NCI-H524 (cell line): Measurements from ENCODE around the gene THSD7A.
A peak's percentile ranks its signal among the peaks of the same experiment; 100 is the strongest.

ENCODE experiments used
- DNase-seq, 2 experiments: peaks; one replicate each; lab custom pipeline; 2025; lab: John Stamatoyannopoulos, UW

THSD7A gene, protein sequence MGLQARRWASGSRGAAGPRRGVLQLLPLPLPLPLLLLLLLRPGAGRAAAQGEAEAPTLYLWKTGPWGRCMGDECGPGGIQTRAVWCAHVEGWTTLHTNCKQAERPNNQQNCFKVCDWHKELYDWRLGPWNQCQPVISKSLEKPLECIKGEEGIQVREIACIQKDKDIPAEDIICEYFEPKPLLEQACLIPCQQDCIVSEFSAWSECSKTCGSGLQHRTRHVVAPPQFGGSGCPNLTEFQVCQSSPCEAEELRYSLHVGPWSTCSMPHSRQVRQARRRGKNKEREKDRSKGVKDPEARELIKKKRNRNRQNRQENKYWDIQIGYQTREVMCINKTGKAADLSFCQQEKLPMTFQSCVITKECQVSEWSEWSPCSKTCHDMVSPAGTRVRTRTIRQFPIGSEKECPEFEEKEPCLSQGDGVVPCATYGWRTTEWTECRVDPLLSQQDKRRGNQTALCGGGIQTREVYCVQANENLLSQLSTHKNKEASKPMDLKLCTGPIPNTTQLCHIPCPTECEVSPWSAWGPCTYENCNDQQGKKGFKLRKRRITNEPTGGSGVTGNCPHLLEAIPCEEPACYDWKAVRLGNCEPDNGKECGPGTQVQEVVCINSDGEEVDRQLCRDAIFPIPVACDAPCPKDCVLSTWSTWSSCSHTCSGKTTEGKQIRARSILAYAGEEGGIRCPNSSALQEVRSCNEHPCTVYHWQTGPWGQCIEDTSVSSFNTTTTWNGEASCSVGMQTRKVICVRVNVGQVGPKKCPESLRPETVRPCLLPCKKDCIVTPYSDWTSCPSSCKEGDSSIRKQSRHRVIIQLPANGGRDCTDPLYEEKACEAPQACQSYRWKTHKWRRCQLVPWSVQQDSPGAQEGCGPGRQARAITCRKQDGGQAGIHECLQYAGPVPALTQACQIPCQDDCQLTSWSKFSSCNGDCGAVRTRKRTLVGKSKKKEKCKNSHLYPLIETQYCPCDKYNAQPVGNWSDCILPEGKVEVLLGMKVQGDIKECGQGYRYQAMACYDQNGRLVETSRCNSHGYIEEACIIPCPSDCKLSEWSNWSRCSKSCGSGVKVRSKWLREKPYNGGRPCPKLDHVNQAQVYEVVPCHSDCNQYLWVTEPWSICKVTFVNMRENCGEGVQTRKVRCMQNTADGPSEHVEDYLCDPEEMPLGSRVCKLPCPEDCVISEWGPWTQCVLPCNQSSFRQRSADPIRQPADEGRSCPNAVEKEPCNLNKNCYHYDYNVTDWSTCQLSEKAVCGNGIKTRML (N-terminal part only)

DNA sequence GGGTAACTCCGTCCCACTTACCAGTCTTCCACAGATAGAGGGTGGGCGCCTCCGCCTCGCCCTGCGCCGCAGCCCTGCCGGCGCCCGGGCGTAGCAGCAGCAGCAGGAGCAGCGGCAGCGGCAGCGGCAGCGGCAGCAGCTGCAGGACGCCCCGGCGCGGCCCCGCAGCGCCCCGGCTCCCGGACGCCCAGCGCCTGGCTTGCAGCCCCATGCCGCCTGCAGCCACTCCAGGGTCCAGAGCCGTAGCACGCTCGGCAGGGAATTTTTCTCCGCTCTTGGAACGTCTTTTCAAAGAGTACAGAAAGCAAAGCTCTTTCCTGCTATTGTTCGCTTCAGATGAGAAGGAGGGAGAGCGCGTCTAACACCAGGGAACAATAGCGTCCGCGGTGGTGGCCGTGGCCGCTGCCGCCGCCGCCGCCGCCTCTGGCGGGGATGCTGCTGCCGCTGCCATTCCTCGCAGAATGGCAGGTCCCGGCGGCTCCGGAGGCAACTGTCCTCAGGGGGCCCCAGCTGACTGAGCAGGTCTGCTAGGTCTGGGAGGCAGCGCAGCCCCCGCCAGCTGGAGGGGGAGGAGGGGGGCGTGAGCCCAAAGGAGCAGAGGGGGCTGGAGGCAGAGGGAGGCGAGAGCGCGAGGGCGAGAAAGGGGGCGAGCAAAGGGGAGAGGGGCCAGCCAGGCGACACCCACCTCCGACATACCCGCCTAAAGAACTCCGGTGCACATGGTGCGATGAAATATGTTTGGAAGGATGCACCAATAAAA, at the start of gene THSD7A:
TSS of gene THSD7A (minus strand) at position 463 of the 760 bp plus-strand sequence. CDS start at position 211, 252 bp downstream.
- DNase-seq, result peak; percentile 39 to 62

DNA sequence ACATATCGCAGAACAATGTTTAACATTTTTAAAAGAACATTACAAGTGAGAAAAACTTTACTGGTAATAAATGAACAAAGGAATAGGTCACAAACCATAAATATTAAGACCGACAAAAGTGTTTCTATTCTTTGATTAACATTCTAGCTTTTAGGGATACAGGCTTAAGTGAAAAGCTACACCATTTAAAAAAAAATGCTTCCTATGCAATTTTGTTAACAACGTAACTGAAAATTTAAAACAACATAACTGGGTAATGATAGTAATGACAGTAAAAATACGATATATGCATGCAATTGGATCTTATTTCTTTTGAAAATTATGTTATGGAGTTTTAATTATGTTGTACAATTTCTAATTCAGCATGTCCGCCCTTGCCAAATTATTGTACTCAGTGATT, 49.7 kb upstream of the THSD7A start:
- no peak for DNase-seq

DNA sequence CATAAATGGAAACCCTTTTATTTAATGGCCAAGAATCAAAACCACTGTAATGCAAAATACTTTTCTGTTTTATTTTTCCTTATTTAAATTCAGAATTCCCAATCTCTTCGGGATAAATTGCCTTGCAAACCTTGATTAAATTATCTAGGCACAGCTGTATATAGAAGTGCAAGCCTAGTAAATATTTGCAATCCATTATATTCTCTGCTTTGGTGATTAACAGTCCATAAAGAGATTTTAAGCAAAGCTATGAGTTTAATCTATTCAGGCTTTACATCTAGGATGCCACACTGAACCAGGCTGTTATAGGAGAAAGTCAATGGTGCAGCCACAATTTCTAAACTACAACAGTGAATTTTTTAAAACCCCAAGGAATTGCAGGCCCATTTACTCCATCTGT, 43.6 kb upstream of the THSD7A start:
- DNase-seq, result no peak

DNA sequence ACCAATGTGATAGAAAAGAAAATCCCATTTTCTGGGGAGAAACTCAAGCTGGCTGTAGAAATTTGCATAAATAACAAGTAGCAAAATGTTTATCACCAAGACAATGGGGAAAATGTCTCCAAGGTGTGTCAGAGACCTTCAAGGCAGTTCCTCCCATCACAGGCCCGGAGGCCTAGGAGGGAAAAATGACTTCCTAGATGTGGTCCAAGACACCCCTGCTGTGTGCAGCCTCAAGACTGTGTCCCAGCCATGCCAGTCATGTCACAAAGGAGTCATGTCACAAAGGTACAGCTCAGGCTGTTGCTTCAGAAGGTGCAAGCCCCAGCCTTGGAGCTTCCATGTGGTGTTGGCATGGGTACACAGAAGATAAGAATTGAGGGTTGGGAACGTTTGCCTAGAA, 33.7 kb upstream of the THSD7A start:
- DNase-seq, result no peak

DNA sequence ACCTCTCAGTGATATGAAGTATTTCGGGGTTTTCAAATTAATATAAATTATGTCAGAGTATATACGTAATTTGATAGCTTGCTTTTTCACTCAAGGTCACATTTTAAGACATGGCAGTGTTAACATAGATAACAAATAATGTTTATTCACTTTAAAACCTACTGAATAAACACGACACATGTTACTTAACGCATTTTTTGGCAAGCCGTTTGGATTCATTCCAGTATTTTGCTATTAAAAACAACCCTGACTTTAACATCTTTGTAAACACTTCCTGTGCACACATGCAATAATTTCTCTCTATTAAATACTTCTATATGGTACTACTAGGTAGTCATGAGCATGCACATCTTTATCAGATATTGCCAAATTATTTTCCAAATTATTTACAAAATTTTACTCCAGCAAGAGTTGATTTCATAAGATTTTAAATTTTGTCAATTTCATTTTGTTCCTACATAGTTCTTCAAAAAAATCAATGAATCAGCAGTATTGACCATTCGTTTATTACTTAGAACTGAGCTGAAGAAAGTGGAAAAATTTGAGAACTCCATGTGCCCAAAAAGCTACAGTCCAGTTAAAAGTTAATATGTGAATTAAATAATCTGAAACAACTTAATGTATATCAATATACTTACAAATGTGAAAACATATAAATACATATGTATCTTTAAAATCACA, 26.8 kb upstream of the THSD7A start:
- DNase-seq, result no peak

DNA sequence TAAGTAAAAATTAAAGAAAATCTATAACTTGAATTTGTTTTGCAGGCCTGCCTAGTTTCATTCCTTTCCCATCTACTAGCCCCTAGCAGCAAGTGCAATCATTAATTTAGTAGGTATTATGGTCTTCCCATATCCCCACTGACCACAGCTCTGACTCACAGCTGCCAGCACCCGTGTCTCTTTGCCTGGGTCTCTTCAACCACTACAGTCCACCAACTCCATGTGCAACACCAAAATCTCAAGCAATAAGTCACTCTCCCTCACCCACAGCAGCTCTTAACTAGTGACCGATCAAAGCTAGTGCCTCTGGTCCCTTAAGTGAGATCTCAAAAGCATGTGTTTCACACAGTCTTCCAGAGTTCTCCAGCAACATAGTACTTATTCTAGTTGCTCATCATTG, 26.0 kb upstream of the THSD7A start:
- no peak for DNase-seq

DNA sequence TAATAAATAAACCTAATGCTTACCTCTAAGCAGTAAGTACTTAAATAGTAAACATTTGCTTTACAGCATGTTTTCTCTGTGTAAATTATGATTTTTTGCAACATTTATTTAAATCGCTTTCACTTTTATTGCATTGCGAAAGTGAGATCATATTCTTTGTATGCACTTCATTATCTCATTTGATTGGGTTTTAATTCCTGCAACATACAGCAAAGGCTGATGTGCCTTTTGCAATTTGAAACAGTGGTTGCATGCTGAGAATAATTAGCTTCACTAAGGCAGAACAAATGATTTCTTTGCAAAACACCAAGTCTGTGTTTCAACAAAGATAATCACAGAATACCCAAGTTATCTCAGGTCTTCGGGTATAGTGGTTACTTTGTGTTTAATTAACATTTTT, 16.3 kb upstream of the THSD7A start:
- DNase-seq, result no peak

DNA sequence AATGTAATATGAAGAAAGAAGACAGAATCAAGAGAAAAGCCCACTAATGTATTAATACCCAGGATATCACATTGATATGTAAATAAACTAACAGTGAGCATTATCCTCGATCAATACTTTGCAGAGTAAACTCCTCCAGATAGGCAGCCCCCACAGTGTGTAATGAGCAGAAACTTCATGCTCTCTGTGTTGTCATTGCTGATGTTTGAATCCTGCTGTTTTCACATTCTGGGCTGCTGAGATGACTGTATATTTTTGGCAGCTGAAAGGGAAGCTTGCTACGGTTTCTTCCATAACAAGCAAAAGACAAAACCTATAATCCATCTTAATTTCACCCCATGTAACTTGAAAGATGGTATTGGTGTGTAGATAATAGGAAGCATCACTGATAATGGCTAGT, 15.3 kb upstream of the THSD7A start:
- DNase-seq, result no peak

DNA sequence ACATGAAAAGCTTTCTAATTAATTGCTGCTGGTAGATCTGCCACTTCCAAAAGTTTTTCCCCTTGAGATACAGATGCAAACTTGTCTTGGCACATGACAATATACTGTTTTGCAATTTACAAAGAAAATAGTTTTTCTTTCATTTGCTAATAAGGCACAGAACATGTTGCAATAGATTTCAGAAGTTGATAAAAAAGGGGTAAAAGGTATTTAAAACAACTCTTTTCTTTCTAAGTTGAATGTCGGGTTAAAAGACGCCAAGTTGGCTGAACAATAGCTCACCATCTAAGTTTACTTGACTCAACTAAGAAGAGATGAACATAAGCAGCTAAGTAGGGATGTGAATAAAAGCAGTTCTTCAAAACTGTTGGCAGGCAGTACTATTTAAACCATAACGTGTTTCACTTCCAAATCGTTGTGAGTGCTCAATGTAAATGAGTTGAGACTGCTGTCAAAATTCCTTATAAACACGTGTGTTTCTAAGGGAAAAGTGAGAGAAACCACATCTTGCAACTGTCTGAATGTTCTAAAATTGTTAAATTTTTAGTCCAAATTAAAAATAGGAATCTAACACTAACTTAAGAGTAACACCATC, 14.5 kb upstream of the THSD7A start:
- DNase-seq, result no peak

DNA sequence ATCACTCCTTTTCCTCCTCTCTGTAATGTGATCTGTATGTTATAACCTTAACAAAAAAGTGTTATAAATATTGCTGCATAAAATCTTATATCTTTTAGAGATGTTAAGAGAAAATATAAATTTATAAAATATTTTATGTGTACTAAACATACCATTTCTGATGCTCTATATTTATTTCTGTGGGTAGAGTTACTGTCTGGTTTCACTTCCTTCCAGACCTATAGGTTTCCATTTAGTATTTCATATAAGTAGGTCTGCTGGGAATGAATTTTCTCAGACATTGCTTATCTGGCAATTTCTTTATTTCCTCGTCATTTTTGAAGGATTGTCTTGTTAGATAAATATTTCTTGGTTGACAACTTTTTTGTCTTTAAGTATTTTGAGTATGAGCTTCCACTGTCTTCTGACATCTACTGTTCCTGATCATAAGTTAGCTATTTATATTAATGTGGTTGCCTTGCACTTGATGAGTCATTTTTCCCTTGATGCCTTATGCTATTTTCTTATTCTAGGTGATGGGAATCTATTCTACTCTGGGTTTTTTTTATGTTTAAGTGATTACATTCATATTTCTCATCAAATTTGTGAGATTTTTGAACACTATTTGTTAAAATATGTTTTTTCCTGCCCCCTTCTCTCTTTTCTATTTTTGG, 11.2 kb upstream of the THSD7A start:
- no peak for DNase-seq

DNA sequence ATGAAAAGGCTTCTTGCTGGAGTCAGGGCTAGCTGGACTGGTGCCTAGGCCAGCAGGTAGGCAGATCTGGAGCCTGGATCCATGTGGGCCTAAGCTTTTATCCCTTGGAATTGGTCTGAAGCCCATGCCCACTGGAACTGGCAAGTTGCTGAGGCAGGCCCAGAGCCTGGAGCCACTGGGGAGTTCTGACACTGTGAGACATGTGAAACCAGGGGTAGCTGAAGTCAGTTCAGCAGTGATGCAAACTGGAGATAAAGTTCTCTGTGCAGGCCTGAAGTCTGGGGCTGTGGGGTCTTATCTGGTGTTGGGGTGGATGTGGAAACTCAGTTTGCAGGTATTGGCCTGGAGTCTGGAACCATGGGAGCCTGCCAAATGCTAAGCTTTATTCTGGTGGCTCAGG, 9.7 kb upstream of the THSD7A start:
- no peak for DNase-seq

DNA sequence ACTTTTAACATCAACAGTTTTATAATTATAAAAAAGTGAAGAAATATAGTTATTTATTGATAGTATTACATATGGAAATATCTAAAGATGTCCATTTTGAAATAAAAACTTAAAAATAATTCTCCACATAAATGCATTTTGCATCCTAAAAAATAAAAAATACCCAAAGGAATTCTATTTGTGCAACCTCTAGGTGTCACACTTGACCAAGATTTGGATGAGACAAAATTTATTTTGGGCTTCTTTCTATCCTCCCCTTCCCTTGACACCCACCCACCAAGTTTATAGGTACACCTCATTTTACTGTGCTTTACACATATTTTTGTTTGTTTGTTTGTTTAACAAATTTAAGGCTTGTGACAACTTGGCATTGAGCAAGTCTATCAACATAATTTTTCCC, 3.3 kb upstream of the THSD7A start:
- peak in 1 of 2 experiments; percentile 21 for DNase-seq

DNA sequence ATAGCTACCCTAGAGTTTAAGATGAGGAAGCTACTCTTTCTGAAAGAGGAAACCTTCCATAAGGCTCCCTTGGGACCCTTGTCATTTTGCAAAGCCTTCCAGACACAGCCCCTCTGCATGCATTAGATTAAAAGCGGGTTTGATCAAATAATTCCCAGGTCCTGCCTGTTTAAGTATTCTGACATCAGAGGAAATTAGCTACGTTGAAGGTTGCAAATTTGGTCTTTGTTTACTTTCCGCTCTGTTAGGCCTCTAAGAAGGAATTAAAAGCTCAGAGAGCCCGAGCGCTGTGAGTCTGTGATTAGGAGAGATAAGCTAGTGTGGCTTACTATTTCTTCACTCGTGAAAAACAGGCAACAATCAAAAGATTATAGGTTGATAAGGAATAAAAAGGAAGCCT, 1.4 kb upstream of the THSD7A start:
- DNase-seq, result peak; percentile 70 to 86

DNA sequence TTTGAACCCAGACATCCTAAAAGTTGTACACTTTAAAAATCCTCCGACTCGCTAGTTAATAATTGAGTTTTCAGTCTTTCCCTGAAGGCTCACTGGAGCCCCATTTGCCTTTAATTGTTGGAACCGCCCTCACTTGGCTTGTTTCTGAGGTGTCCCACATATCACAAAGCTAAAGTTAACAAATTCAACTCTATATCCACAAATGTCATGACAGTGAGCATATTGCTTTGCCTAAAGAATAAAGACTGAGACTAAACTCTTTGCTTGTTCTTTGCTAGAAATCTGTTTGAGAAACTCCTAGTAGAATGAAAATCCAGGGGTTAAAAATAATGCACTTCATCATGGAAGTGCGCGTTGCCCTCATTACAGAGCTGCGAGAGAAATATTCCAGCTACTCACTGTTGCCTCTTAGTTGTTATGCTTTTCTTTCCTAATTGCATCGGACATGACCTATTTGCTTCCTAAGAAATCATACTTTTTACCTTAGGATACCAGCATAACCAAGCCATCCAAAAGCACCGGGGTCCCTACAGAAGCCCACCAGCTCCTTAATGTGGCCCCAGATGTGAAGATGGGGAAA, 752 bp downstream of the THSD7A start:
- peak in 1 of 2 experiments; percentile 26 for DNase-seq

DNA sequence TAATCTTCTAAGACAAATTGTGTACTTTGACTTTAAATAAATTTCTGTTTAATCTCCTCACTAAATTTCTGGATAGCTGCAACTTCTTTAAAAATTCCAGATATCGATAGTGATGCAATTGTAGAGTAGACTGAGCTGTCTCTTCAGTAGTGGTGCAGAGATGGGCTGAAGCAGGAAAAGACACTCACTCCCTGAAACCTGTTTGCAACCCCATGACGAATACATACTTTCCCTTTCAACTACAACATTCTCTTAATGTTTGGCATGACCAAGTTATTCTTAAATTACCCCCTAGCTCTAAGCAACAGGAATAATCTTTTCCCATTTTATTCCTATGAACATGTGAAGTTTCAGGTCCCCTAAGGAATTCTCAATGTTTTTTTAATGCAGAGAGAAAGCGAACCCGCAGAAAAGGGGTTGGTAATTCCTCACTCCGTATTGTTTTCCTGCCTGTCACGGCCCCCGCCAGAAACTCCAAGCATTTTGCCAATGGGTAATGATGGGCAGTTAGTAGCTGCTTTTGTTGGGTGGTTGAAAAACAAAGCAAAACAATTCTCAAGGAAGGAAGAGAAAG, 1.3 kb downstream of the THSD7A start:
- DNase-seq, result peak; percentile 2 to 25

DNA sequence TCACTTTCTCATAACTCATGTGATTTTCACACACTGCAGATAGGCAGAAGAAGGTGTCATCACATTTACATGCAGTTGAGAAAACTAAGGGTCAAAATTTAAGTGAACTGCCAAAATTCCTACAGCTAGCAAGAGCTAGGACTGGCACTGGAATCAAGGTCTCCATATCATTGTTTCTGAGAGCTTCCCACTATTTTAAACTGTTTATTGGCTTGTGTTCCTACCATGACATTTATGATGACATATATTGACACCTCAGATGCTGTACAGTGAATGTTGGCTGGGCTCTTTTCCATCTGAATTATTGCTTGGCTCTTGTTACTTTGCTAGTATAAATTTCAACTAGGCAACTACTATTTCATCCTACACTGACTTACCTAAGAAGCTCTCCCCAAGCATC, 2.0 kb downstream of the THSD7A start:
- DNase-seq, result no peak

DNA sequence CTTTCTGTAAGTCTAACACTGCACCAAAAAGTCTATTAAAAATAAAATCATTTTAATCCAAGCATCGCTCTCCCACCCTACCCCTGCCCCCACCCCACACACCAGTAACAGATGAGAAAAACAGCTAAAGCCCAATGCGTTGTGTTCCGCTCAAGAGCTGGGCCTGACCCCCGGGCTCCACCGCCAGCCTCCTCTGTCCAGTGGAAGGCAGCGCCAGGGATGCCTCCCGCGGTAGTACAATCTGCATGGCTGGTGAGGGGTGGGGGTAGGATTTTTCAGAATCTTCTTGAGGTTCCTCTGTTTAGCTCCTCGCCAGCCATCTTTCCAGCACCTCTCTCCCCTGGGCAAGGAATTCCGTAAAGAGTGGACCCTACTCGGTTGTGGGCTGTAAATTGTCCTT, 12.1 kb downstream of the THSD7A start:
- no peak for DNase-seq

DNA sequence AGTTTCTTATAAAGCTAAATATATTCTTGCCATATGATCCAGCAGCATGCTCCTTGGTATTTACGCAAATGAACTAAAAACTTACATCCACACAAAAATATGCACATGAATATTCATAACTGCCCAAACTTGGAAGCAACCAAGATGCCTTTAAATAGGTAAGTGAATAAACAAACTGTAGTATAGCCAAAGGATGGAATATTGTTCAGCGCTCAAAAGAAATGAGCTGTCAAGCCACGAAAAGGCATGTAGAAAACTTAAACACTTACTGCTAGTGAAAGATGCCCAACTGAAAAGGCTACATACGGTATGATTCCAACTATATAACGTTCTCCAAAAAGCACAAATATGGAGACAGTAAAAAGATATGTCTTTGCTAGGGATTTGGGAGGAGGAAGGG, 12.7 kb downstream of the THSD7A start:
- no peak for DNase-seq

DNA sequence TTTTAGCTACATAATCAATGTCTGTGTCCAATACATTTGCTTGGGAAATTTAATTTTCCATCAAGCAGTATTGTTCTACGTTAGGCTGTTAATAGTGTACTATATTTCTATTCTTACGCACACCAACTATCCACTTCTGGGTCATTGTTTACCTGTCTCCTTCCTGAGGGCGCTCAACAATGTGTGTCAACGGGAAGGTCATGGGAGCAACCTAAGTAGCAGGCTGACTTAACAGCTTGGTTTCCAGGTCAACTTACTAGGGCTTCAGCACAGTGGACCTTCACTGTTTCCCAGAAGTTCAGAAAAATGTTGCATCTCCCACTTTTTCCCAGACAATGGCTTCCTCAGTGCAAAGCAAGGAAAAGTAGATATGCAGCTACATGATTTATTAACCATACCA, 13.7 kb downstream of the THSD7A start:
- no peak for DNase-seq
